Amygdala (tissue), 56 donors: ENCODE results near the gene RIN3.
"Not testable (repeated sequence)": the region's sequence is repeated elsewhere in the genome, so short reads cannot be mapped to it uniquely, and the experiment has no call there.

Source experiments
- DNase-seq, 56 donors: peaks; one replicate each; lab custom pipeline; 2025; lab: John Stamatoyannopoulos, UW

The RIN3 gene

DNA sequence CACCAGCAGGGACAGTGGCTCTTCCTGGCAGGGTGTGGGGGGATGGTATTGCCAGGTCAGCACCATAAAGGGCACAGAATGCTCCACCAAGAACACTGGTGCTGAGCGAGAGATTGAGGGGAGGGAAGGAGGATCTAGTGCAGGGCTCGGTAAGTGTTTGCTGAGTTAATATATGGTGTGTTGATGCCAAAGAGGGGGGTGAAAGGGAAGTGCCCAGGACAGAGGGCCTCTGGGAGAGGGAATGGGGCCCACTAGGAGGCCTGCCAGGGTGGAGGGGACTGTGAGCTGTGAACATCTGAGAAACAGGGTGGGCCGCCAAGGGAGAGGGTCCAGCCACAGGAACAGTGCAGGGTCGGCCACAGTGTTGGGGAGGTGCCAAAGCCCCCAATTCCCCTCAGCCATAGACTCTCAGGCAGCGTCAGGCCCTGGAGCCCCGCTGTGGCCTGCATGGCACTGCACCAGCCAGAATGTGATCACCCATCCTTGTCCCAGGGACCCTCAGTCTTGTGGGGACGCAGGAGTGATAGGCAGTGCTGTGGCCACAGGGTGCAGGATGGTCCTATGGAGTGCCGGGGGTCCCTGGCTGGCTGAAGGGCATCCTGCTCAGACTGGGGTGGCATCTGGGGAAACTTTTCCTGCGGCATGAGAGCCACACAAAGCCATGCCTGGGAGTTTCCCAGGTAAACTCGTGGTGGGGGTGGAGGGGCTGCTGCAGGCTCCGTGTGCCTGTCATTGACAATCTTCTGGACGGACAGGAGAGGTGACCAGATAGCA, 11.9 kb downstream of the RIN3 start:
- DNase-seq = no peak

DNA sequence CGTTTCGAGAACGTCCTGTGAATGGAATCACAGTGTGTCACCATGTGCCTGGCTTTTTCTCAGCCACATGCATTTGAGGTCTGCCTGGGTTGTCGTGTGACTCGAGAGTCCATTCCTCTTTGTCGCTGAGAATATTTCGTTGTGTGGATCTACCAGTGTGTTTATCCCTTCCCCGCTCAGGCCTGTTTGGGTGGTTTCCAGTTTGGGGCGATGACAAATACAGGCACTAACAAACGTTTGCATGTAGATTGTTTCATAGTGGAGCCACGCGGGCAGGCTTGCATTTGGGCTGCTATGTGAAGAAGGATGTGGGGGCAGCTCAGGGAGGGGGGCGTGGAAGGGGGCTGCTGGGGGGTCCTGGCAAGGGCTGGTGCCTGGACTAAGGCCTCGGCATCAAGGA, 14.1 kb downstream of the RIN3 start:
- DNase-seq = no peak

- DNase-seq = no peak
Measured at GRCh38 chr14:92528486-92529100, 15.0 kb downstream of the RIN3 start.

- no peak for DNase-seq
Measured at GRCh38 chr14:92529903-92530302, 16.3 kb downstream of the RIN3 start.

- DNase-seq = no peak
Measured at GRCh38 chr14:92531106-92531873, 17.7 kb downstream of the RIN3 start.

DNA sequence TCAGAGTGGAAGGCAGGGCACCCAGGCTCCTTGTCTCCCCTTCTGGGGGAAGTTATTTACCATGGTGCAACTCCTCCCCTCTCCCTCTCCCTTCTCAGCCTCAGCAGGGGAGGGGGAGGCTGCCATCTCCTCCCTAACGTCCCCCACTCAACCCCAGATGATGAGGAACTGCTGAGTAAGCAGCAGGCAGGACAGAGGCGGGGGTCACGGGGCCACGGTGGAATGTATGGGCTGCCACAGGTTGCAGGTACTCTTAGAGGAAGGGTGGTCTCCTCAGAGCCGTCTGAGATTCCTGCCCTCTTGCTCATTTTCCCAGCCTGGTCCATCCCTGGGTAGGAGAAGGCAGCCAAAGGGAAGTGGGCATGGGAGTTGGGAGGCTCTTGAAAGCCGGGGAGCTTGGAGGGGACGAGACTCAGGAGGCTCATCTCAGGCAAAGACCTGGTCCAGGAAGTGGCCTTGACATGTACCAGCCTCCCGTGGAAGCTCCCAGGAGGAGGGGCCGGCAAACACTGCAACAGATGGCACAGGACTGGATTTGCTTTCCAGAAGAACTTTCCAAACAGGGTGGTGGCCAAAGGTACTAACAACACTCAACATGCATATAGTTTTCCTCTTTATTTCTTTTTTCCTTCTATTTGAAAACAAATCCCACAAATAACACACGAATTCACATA, 19.0 kb downstream of the RIN3 start:
- DNase-seq = no peak

DNA sequence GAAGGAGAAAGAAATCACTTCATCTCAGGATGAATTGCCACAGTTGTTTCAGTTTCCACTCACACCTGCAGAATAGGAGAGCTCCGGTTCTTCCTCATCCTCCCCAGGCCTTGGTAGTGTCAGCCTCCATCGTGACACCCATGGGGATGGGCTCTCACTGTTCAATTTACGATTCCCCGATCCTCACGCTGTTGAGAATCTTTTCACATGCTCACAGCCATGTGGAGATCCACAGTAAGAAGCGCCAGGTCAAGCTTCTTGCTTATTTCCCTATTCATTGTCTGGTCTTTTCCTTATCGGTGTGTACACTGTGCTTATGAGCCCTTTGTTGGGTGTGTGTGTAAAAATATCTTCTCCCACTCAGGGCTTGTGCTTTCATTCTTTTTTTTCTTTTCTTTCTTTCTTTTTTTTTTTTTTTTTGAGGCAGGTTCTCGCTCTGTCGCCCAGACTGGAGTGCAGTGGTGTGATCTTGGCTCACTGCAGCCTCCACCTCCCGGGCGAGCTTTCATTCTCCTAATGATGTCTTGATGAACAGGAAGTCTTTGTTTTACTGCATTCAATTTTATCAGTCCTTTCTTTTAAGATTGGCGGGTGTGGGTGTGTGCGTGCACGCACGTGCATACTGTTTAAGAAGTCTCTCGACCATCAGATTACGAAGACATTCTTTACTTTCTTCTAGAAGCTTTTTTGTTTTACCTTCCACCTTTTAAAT, 21.5 kb downstream of the RIN3 start:
- DNase-seq = no peak

DNA sequence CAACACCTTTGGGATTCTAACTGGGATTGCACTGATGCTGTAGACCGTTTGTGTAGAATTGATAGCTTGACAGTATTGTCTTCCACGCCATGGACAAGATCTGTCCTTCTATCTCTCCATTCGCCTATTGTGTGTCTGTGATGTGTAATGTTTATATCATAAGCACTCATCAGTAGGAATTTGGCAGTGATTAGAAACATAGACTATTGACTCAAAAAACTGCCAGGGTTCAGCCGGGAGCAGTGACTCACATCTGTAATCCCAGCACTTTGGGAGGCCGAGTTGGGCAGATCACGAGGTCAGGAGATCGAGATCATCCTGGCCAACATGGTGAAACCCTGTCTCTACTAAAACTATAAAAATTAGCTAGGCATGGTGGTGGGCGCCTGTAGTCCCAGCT, 22.6 kb downstream of the RIN3 start:
- not testable (repeated sequence) for DNase-seq

DNA sequence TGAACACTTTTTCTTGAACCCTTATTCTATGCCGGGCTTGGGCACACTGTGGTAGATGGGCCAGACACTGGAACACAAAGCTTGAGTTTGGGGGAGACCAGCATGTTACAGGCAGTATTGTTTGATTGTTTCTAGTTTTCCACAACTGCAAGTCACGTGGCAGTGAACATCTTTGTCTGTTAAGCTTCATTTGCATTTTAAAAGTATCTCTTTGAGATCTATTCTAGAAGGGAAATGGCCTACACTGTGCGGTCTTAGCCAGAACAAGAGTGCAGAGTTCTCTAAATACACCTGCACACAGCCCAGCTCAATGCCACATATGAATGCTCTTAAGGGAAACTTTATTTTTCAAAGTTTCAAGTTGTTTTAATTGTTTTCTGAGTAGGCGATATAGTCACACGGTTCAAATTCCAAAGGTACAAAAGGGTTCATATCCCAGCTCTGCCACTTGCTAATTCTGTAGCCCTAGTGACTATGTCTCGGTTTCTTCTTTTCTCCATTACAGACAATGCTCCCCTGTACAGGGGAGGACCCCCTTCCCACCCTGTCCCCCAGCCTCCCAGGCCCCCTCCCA, 24.9 kb downstream of the RIN3 start:
- DNase-seq = no peak

DNA sequence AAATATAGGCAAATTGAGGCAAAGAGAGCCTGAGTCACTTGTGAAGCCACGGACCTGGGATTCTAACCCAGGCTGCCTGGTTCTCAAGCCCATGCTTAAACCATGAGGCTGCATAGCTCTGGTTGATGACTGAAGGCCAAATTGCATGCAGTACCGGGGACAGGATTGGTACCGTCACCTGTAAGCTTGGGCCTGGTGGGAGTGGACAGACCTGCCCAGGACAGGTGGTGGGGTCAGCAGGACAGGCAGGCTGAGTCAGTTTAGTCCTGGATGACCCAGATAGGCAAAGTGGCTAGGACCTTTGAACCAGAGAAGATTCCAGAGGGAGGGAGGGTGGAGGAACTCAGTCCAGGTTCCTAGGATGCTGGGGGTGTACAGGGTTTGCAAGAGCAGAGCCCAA, 25.8 kb downstream of the RIN3 start:
- no peak for DNase-seq

DNA sequence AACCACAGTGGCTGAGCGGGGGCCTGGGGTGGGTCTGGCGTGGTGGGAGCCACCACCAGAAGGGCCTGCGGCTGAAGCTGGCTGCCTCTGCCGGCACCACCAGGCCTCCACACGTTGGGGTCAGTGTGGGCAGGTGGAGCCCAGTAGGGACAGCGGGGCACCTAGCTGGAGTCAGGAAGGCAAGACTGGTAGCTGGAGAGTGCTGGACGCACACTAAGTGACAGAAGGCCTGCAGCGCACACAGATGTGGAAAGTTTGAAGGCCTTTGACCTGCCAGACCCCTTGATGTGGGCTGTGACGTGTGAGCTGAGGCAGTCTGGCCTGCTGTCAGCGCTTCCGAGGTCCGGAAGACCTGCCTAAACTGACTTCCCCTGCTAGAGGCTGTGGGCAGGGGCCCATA, 26.3 kb downstream of the RIN3 start:
- no peak for DNase-seq

DNA sequence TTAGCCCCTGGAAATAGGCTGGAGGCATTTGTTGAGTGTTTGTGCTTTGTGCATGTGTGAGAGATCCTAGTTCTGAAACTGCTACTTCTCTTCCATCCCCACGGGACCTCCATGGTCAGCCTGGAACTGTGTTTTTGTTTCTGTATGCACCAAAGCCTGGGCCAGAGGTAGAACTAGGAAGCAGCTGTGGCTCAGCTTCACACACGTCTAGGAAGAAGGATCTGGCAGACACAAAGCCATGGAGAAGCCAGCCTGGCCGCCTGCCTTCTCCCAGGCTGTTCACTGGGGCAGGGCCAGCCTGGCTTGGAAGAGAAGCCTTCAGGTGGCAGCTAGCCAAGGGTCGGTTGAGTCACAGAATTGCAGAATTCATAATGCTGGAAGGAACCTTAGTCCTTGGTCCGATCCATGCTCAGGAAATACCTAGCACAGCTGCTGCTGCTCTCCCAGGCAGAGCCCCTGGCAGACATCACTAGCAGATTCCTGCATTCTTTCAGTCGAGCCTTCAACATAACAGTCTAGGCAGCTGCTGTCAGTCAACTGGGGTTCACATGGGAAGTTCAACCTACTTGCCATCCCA, 27.0 kb downstream of the RIN3 start:
- peak in 28 of 56 donors; percentile 12 to 68 (median 33) for DNase-seq

DNA sequence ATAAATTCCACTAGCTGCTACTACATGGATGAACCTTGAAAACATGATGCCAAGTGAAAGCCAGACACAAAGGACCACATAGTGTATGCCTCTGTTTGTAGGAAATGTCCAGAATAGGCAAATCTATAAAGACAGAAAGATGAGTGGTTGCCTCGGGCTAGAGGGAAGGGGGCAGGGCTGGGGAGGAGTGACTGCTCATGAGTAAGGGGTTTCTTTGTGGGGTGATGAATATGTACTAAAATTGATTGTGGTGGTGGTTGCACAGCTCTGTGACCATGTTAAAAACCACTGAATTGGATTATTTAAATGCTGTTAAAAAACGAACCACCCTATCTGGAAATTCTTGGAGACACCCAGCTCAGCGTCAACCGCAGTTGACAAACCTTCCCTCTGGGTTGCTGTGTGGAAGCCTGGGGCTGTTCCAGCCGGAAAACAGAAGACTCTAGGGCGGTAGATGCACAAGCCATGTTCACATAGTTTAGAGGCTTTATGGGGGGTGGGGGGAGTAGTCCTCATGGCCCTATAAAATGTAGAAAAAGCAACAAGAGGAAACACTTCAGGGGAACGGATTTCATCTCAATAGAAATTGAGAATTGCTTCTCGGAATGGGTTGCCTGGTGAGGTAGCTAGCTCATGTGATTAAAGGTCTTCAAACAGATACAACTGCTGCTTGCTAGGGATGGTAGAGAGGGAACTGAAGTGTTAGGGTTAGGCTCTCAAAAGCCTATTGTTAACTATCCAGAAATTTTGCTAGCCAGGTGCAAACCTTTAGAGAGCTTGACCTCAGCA, 29.4 kb downstream of the RIN3 start:
- DNase-seq = no peak

GRCh38 chr14:92544051-92544720, 30.6 kb downstream of the RIN3 start:
- no peak for DNase-seq

- no peak for DNase-seq
Measured at GRCh38 chr14:92546347-92547053, 32.9 kb downstream of the RIN3 start.

DNA sequence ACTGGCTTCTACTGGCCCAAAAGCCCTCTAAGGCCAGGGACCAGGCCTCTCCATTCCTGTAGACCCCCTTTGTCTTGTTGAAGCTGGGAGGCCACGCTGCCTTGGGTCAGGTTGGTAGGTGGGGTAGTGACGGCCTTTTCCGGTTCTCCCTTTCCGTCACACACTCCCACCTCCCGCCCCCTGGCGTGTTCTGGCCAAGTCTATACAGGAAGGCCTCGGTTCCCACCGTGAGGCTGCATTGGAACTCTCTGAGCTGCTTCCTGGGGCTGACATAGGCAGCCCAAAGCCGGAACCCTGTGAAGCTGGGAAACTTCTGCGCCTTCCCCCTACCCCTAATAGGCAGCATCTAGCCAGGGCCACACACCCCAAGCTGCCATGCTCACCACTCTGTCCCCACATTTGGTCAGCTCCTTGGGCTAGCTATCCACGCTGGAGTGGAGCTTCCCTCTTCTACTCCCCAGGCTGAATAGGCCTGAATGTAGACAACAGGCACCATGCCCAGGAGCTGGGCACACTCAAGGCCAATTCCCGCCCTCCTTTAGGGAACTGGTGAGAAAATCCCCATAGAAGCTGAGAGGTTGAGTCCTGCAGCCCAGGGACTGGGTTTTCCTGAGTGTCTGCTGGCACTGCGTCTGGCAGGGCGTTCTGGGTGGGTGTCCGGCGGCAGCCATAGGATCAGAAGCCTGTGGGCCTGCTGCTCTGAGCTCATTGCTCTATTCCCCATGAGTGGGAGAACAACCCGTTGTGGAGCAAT, 35.7 kb downstream of the RIN3 start:
- no peak for DNase-seq

- peak in 2 of 56 donors; percentile 19 to 21 for DNase-seq
Measured at GRCh38 chr14:92549859-92550230, 36.3 kb downstream of the RIN3 start.
